Right kidney (tissue), 1 donor: ENCODE measurements around the gene BAIAP2L2.
"Not testable (repeated sequence)": the region's sequence is repeated elsewhere in the genome, so short reads cannot be mapped to it uniquely, and the experiment has no call there.

ENCODE experiments used
- DNase-seq: peaks from one replicate; pipeline ENCODE4 v3.0.0-alpha.2; 2016

BAIAP2L2 gene

GRCh38 chr22:38081941-38082828 lies 28.3 kb downstream of the BAIAP2L2 start:
- no peak for DNase-seq

- peak; percentile 63 for DNase-seq
These were observed 28.9 kb downstream of the BAIAP2L2 start for GRCh38 chr22:38081636-38081940.

GRCh38 chr22:38080850-38081635 lies 29.4 kb downstream of the BAIAP2L2 start:
- DNase-seq: peak; percentile 73

DNA sequence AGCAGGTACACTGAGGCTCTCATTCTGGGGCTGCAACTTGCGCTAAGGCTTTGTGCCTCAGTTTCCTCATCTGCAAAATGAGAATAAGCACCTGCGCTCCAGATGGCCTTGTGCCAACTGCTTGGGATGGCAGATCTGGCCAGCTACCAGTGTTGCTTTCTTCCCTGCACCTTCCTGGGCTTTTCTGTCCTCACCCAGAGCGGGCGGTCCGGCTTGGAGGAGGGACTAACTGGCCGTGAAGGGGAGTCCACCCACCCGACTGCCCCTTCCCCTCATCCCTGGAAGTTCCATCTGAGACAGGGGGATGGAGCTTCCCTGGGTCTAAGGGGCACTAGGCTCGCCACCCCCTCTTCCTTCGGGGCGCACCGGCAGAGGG lies 30.0 kb downstream of the BAIAP2L2 start:
- DNase-seq: no peak

GRCh38 chr22:38079804-38080203 lies 30.7 kb downstream of the BAIAP2L2 start:
- no peak for DNase-seq

DNA sequence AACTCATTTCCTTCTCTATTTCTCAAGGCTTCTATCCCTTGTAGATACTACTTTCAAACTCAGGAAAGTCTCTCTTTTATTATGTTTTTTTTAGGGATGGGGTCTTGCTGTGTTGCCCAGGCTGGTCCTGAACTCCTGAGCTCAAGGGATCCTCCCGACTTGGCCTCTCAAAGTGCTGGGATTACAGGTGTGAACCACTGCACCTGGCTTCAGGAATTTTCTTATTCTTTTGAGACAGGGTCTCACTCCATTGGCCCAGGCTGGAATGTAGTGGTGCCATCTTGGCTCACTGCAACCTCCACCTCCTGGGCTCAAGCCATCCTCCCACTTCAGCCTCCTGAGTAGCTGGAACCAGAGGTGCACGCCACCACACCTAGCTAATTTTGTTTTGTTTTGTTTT lies 31.3 kb downstream of the BAIAP2L2 start:
- DNase-seq: not testable (repeated sequence)

- no peak for DNase-seq
These were observed 32.2 kb downstream of the BAIAP2L2 start for GRCh38 chr22:38078046-38078840.

DNA sequence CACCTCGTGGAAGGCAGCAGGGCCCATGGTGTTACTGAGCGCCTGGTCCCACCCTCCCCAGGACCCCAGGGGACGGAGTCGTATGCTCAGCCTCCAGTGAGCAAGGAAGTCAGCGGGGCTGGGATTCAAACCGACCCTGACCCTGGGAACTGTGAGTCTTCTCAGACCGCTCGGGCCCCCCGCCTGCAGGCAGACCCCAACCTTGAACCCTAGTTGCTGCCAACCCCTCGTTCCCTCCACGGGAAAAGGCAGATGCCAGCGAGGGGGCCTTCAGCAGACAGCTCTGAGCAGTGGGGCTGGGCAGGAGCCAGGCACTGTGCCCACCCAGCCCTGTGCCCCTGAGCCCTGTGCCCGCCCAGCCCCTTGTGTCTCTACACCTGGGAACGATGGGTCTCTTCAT lies 32.9 kb downstream of the BAIAP2L2 start:
- DNase-seq: no peak

- DNase-seq: no peak
These were observed 33.4 kb downstream of the BAIAP2L2 start for GRCh38 chr22:38077096-38077495.

DNA sequence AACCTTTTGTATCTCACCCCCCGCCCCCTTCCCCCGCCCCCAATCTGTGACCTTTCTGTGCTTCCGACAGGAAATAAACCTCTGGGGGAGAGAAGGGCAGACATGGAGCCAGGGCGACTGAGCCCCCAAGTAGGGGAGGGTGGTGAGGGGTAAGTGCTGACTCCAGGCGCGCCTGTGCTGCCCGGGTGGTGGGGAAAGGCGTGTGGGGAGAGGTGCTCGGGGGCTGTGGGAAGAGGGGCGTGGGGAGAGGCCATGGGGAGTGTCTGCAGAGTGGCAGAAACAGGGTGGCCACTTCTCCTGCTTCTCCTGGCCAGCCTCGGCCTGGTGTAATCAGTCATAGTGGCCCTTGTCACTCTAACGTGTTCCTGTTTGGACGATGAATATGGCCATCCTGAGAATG lies 34.5 kb downstream of the BAIAP2L2 start:
- DNase-seq: no peak

GRCh38 chr22:38075105-38075825 lies 35.2 kb downstream of the BAIAP2L2 start:
- no peak for DNase-seq

GRCh38 chr22:38074181-38075104 lies 36.0 kb downstream of the BAIAP2L2 start:
- DNase-seq: no peak

- DNase-seq: no peak
These were observed 37.0 kb downstream of the BAIAP2L2 start for GRCh38 chr22:38073150-38074130.

DNA sequence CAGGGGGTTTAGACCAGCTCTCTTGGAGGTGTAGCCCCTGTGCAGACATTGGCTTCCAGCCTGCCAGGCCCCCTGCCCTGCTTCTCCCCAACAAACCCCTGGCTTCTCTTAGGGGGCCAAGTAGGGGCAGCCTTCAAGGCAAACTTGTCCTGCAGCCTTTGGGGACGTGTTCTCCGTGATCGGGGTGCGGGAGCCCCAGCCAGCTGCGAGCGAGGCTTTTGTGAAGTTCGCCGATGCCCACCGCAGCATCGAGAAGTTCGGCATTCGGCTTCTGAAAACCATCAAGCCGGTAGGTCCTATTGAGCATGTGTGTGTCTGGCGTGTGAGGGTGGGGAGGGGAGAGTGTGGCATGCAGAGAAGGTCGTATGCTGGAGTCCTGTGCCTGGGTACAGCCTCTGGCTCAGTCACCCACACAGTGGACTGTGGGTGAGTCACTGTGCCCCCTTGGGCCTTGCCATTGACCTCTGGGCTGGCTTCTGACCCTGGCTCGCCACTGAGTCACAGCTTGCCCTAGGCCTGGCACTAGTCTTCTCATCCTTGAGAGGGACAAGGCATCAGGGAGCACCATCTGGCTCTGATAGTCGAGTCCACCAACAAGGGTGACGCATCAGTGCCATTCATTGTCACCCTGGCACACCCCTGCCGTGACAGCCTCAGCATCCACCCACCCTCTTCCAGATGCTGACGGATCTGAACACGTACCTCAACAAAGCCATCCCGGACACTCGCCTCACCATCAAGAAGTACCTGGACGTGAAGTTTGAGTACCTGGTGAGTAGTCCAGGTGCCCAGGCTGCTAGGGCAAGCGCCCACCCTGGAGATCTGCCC lies 37.9 kb downstream of the BAIAP2L2 start:
- no peak for DNase-seq

- DNase-seq: no peak
These were observed 38.8 kb downstream of the BAIAP2L2 start for GRCh38 chr22:38071421-38072321.

DNA sequence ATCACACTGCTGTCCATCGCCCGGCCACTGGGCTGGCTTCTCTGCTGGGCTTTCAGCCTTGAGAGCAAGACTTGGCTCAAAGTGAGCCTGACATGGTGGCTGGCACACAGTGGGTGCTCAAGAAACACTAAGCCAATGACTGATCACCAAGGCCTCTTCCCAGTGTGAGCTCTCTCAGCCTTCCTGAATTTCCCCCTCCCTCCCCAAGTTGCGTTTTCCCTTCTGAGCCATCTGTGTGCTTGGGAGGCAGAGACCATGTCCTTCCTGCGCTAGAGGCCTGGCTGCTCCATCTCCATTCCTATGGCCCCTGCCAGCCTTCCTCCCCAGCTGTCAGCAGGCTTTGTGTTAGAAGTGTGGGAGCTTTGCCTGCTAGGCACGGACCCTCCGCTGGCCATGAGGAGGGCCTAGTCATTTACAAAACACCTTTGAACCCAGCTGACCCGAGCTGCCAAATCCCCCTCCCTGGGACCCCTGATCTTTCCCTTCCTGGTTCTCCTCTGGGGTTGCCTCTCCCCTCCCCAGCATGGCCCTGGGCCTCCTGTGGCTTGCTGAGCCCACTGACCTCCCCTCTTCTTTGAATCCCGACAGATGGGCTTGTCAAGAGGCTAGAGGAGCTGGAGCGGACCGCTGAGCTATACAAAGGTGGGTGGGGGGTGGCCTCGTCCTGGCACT lies 40.1 kb downstream of the BAIAP2L2 start:
- no peak for DNase-seq
